Endothelial cell of umbilical vein (primary cell): Measurements from ENCODE around the gene GALNT10. TPM values are rescaled to one million over a fixed set of nuclear protein-coding genes. Genes with fewer than 3 reads are reported as not detected.

Experiments
- BruUV-seq: library from RNA; stranded (reverse); fragments of 400-500 nt; replicated peaks from 2 replicates; lab custom pipeline; 2021; lab: Mats Ljungman, UMichigan
- CTCF ChIA-PET: fragments of 300-600, 350-600 bp; sonication (Branson Sonifier 250); formaldehyde crosslinking; loops from one replicate; lab custom pipeline; 2021; ENCODE audit warnings: antibody characterized with exemption, inconsistent platforms; lab: Charles Lee
- POLR2A ChIA-PET: fragments of 300-600, 350-600 bp; sonication (Branson Sonifier 250); formaldehyde crosslinking; loops from one replicate; lab custom pipeline; 2021; ENCODE audit warnings: antibody characterized with exemption, inconsistent platforms; lab: Charles Lee
- DNase-seq: peaks from one replicate; pipeline ENCODE4 v3.0.0-alpha.2; 2011; ENCODE audit warnings: low read depth, low spot score
- FAIRE-seq: peaks from 2 replicates; lab custom pipeline; 2011; peaks lifted over from hg19 to GRCh38; lab: Jason Lieb, UNC
- H2AFZ ChIP-seq: 2 replicates; pipeline ENCODE4 v1.6.0; 2012; ENCODE audit warnings: low read depth, low read length, control low read depth, inconsistent platforms
- H3K27ac ChIP-seq: 2 replicates; pipeline ENCODE4 v1.5.1; 2011; ENCODE audit warnings: low read depth, mild to moderate bottlenecking, control low read depth, low read length, moderate library complexity; ENCODE audit not compliant: insufficient read depth
- H3K27me3 ChIP-seq, 2 experiments: 2 replicates each; pipeline versions ENCODE4 v1.6.0 to v1.6.1; 2011; ENCODE audit warnings: low read length in 2 of 2, mixed read lengths in 1 of 2; ENCODE audit not compliant: control insufficient read depth in 2 of 2, insufficient read depth in 2 of 2
- H3K36me3 ChIP-seq, 2 experiments: 2 replicates in 1 of 2; 3 replicates in 1 of 2; pipeline ENCODE4 v1.5.1; 2011; ENCODE audit warnings: low read length in 2 of 2, mild to moderate bottlenecking in 1 of 2, moderate library complexity in 1 of 2; ENCODE audit not compliant: control insufficient read depth in 2 of 2, insufficient read depth in 2 of 2; ENCODE audit errors: extremely low read depth in 1 of 2
- H3K4me1 ChIP-seq: 3 replicates; pipeline ENCODE4 v1.5.1; 2011; ENCODE audit warnings: mild to moderate bottlenecking, low read length; ENCODE audit not compliant: control insufficient read depth, insufficient read depth; ENCODE audit errors: extremely low read depth
- H3K4me2 ChIP-seq: 2 replicates; pipeline ENCODE4 v1.6.1; 2011; ENCODE audit warnings: low read length, control low read depth, mixed read lengths; ENCODE audit not compliant: insufficient read depth
- H3K4me3 ChIP-seq, 3 experiments: fragments of 200-600 bp in 1 of 3; sonication (generic), shearing (Covaris generic) in 1 of 3; replicated peaks in 1 of 3; 2 replicates each; pipeline ENCODE4 v1.5.1; 2011 to 2016; ENCODE audit warnings: control low read depth in 3 of 3, low read length in 3 of 3, mild to moderate bottlenecking in 2 of 3, inconsistent platforms in 1 of 3, low read depth in 1 of 3, moderate library complexity in 1 of 3; ENCODE audit not compliant: insufficient read depth in 1 of 3
- H3K79me2 ChIP-seq: 2 replicates; pipeline ENCODE4 v1.6.0; 2012; ENCODE audit warnings: low read length, inconsistent platforms; ENCODE audit not compliant: control insufficient read depth, insufficient read depth
- H3K9ac ChIP-seq: replicated peaks from 2 replicates; pipeline ENCODE3; 2011; ENCODE audit warnings: low read length, control low read depth; ENCODE audit not compliant: insufficient read depth; ENCODE audit errors: extremely low read depth
- H3K9me1 ChIP-seq: replicated peaks from 3 replicates; pipeline ENCODE4 v1.6.0; 2011; ENCODE audit warnings: mild to moderate bottlenecking, low read length; ENCODE audit not compliant: control insufficient read depth, insufficient read depth; ENCODE audit errors: extremely low read depth
- H3K9me3 ChIP-seq: replicated peaks from 2 replicates; pipeline ENCODE4 v1.5.1; 2012; ENCODE audit warnings: low read length, inconsistent platforms; ENCODE audit not compliant: control insufficient read depth, insufficient read depth
- H4K20me1 ChIP-seq: replicated peaks from 2 replicates; pipeline ENCODE3; 2011; ENCODE audit warnings: mild to moderate bottlenecking, low read length; ENCODE audit not compliant: control insufficient read depth, insufficient read depth; ENCODE audit errors: extremely low read depth
- EZH2 ChIP-seq: IDR thresholded peaks from 2 replicates; pipeline ENCODE4 v1.6.1; 2012; ENCODE audit warnings: borderline replicate concordance, low read depth, mild to moderate bottlenecking, moderate library complexity, low read length, inconsistent platforms; ENCODE audit not compliant: severe bottlenecking
- FOS ChIP-seq: IDR thresholded peaks from 2 replicates; pipeline ENCODE4 v1.6.1; 2011; ENCODE audit warnings: mild to moderate bottlenecking, low read length, moderate library complexity, borderline replicate concordance; ENCODE audit not compliant: insufficient read depth
- GATA2 ChIP-seq: IDR thresholded peaks from 2 replicates; pipeline ENCODE4 v1.7.0; 2011; ENCODE audit warnings: low read depth, mild to moderate bottlenecking, moderate library complexity, mixed read lengths, low read length; ENCODE audit not compliant: insufficient read length, insufficient read depth
- JUN ChIP-seq: IDR thresholded peaks from 2 replicates; pipeline ENCODE4 v1.6.1; 2011; ENCODE audit warnings: borderline replicate concordance, low read depth; ENCODE audit not compliant: insufficient read length, insufficient read depth
- MAX ChIP-seq: IDR thresholded peaks from 2 replicates; pipeline ENCODE4 v1.6.1; 2011; ENCODE audit not compliant: insufficient read depth, insufficient read length
- MYC ChIP-seq: IDR thresholded peaks from one replicate; pipeline ENCODE4 v1.6.1; 2011; ENCODE audit warnings: mild to moderate bottlenecking, low read depth, low read length
- POLR2A ChIP-seq: IDR thresholded peaks from 2 replicates; pipeline ENCODE4 v1.6.1; 2012; ENCODE audit warnings: low read depth, mild to moderate bottlenecking, control low read depth, low read length
- POLR2AphosphoS5 ChIP-seq: IDR thresholded peaks from 2 replicates; pipeline ENCODE4 v1.6.1; 2012; ENCODE audit warnings: low read depth, mild to moderate bottlenecking, control low read depth, low read length, moderate library complexity; ENCODE audit not compliant: insufficient read depth
- dilution Hi-C: fragments of 300-500 bp; cut with MboI; formaldehyde crosslinking; loops from one replicate; pipeline ENCODE4 v1.15.0; 2019; ENCODE audit warnings: low sequenced_read_pairs; ENCODE audit not compliant: extremely low pct_ligation_motif_present
- intact Hi-C: fragments of 100-400 bp; cut with micrococcal nuclease; formaldehyde crosslinking; loops from one replicate; pipeline ENCODE4 v1.10.0; 2022
- polyA plus RNA-seq, 4 experiments: library from polyadenylated mRNA; depleted of rRNA in 3 of 4; stranded (reverse) in 3 of 4; unstranded in 1 of 4; fragments of >200 nt; gene quantifications; 2 replicates each; pipeline versions ENCODE4 v1.2.1 to v1.2.3, GENCODE V29; 2011 to 2012; ENCODE audit warnings: missing spikeins in 1 of 4
- total RNA-seq: library from RNA; stranded (reverse); gene quantifications from 2 replicates; pipeline ENCODE4 v1.2.3, GENCODE V29; 2021
- TF ChIP-seq, protein P1 (sequence below), 2 donors: IDR thresholded peaks; 1 replicate in 1 of 2; 2 replicates in 1 of 2; pipeline ENCODE4 v1.5.1; 2011; ENCODE audit warnings: low read length in 2 of 2, mild to moderate bottlenecking in 2 of 2, moderate library complexity in 2 of 2, control low read depth in 1 of 2, inconsistent platforms in 1 of 2, low read depth in 1 of 2; ENCODE audit not compliant: insufficient read depth in 1 of 2; ENCODE audit errors: extremely low read depth in 1 of 2

The GALNT10 gene
- total and polyA plus RNA-seq, 2 donors (not counting 3 experiments of a cell fraction or from before 2014, with no cell fraction given) = 70.2 to 77.6 TPM

DNA sequence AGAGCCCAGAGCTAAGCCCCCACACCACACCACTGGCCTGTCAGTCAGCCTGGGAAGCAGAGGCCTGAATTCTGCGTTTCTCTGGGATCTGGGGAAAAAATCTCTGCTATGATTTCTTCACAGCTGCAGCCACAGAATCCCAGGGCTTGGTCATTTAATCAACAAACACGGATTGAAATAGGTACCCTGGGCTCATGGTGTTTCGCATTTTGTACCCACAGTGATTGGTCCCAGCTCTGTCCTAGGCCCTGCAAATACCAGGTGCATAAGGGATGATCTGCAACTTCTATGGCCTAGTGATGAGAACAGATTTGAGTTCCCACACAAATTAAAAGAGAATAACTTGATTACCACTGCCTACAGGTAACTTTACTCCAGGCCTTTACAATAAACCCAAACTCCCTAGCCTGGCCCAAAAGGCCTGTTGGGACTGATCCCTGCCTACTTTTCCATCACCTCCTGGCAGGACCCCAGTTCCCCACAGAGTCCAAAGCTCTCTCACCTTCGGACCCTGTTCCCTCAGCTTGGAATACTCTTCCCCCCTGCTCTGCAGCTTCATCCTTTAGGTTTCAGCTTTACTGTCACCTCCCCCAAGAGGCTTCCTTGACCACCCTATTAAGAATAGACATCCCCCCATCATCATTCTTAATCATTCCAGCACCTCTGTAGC lies 240.6 kb downstream of the GALNT10 start:
- FAIRE-seq = no peak
- Histone ChIP-seq H3K9me1 (no peaks in the 10 kb centered on the region), H3K4me2 (no peak overlapping the region), H3K27ac (no peak overlapping the region), H4K20me1 (no peaks in the 10 kb centered on the region), H3K9me3 (no peaks in the 10 kb centered on the region), H3K36me3 (peaks cover 0 to 1% of the 10 kb centered on the region in 2 experiments), H3K27me3 (no peaks in the 10 kb centered on the region), H3K4me1 (peaks cover 6% of the 10 kb centered on the region), H3K4me3 (no peak overlapping the region), H2AFZ (no peak overlapping the region), H3K79me2 (no peaks in the 10 kb centered on the region), H3K9ac (no peak overlapping the region)
- no TSS peak for BruUV-seq
- intact Hi-C loops (no loop called here), dilution Hi-C loops (no loop called here)
- ChIA-PET CTCF (interaction anchor here (2.6 kb wide), 1 partner anchor 9 kb away, joined by 12 read pairs; no protein-coding TSS in a partner anchor), POLR2A (no interaction called here)
- DNase-seq = no peak
- TF ChIP-seq MAX = no peak
- no peak for TF ChIP-seq MYC
- TF ChIP-seq EZH2 = no peak
- no peak for TF ChIP-seq POLR2AphosphoS5
- no peak for TF ChIP-seq GATA2
- no peak for TF ChIP-seq FOS
- no peak for TF ChIP-seq JUN
- TF ChIP-seq, protein P1, sequence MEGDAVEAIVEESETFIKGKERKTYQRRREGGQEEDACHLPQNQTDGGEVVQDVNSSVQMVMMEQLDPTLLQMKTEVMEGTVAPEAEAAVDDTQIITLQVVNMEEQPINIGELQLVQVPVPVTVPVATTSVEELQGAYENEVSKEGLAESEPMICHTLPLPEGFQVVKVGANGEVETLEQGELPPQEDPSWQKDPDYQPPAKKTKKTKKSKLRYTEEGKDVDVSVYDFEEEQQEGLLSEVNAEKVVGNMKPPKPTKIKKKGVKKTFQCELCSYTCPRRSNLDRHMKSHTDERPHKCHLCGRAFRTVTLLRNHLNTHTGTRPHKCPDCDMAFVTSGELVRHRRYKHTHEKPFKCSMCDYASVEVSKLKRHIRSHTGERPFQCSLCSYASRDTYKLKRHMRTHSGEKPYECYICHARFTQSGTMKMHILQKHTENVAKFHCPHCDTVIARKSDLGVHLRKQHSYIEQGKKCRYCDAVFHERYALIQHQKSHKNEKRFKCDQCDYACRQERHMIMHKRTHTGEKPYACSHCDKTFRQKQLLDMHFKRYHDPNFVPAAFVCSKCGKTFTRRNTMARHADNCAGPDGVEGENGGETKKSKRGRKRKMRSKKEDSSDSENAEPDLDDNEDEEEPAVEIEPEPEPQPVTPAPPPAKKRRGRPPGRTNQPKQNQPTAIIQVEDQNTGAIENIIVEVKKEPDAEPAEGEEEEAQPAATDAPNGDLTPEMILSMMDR (IDR thresholded peaks at IDR 0.05; ENCODE audit: extremely low read depth in 1 of 2, insufficient read depth in 1 of 2, low read depth in 1 of 2, low read length in 2 of 2) = no peak
- no peak for TF ChIP-seq POLR2A
